ENCODE data around the gene GPS2. TPM values are rescaled to one million over a fixed set of nuclear protein-coding genes. Genes with fewer than 3 reads are reported as not detected.

The GPS2 gene
- total and polyA plus RNA-seq, 10 of the 15 experiments (the other 5 are each of a cell fraction or from before 2014, with no cell fraction given) = 10.2 to 96.4 (median 42.5) TPM

DNA sequence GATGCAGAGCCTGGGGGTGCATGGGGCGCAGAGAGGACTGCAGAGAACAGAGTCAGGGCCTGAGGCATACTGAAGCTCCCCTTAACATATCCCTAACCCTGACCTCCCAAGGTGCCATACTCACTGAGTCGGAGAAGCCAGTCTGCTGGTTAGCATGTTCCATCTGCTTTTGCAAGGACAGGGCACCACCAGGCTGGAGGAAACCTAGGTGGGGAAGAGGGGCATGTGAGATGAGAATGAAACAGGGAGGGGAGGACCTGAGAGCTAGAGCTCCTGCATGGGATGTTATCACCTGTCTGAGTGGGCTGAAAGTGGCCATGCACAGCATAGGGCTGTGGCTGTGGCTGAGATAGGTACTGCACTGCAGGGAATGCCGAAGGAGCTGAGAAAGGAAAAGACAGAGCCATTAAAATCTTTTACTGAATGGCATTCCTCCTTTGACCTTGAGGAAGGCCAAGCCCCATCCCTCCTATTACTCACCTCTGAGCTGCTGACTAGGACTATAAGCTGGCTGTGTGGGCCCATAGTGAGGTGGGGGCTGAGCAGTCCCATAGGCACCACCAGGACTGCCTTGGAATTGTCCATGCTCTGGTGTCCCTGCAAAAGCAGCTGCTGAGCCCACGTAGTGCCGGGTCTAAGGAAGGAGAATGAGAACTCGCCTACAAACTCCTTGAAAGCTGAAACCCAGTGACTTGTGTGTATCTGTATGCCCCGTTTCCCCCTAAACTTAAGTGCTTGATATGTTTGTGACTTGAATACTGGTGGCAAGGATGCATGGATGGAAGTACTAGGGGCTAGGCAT is 1.9 kb downstream of the GPS2 start (continued):
- TF ChIP-seq, protein P1, sequence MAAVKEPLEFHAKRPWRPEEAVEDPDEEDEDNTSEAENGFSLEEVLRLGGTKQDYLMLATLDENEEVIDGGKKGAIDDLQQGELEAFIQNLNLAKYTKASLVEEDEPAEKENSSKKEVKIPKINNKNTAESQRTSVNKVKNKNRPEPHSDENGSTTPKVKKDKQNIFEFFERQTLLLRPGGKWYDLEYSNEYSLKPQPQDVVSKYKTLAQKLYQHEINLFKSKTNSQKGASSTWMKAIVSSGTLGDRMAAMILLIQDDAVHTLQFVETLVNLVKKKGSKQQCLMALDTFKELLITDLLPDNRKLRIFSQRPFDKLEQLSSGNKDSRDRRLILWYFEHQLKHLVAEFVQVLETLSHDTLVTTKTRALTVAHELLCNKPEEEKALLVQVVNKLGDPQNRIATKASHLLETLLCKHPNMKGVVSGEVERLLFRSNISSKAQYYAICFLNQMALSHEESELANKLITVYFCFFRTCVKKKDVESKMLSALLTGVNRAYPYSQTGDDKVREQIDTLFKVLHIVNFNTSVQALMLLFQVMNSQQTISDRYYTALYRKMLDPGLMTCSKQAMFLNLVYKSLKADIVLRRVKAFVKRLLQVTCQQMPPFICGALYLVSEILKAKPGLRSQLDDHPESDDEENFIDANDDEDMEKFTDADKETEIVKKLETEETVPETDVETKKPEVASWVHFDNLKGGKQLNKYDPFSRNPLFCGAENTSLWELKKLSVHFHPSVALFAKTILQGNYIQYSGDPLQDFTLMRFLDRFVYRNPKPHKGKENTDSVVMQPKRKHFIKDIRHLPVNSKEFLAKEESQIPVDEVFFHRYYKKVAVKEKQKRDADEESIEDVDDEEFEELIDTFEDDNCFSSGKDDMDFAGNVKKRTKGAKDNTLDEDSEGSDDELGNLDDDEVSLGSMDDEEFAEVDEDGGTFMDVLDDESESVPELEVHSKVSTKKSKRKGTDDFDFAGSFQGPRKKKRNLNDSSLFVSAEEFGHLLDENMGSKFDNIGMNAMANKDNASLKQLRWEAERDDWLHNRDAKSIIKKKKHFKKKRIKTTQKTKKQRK (IDR thresholded peaks at IDR 0.05; ENCODE audit: low read depth, low read length) = no peak
- TF ChIP-seq, protein P2, sequence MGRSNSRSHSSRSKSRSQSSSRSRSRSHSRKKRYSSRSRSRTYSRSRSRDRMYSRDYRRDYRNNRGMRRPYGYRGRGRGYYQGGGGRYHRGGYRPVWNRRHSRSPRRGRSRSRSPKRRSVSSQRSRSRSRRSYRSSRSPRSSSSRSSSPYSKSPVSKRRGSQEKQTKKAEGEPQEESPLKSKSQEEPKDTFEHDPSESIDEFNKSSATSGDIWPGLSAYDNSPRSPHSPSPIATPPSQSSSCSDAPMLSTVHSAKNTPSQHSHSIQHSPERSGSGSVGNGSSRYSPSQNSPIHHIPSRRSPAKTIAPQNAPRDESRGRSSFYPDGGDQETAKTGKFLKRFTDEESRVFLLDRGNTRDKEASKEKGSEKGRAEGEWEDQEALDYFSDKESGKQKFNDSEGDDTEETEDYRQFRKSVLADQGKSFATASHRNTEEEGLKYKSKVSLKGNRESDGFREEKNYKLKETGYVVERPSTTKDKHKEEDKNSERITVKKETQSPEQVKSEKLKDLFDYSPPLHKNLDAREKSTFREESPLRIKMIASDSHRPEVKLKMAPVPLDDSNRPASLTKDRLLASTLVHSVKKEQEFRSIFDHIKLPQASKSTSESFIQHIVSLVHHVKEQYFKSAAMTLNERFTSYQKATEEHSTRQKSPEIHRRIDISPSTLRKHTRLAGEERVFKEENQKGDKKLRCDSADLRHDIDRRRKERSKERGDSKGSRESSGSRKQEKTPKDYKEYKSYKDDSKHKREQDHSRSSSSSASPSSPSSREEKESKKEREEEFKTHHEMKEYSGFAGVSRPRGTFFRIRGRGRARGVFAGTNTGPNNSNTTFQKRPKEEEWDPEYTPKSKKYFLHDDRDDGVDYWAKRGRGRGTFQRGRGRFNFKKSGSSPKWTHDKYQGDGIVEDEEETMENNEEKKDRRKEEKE (IDR thresholded peaks at IDR 0.05) = no peak
- TF ChIP-seq MYB (IDR thresholded peaks at IDR 0.05; ENCODE audit: borderline replicate concordance, low read depth, low read length) (no peak), TCF7 (IDR thresholded peaks at IDR 0.05; ENCODE audit: borderline replicate concordance) (no peak), NRF1 (conservative IDR thresholded peaks at IDR 0.05; ENCODE audit: low read depth, low read length) (no peak), NFYB (IDR thresholded peaks at IDR 0.05; ENCODE audit: insufficient read depth, low read depth, low read length) (no peak), ZNF207 (IDR thresholded peaks at IDR 0.05; ENCODE audit: borderline replicate concordance) (no peak), FOS (IDR thresholded peaks at IDR 0.05; ENCODE audit: borderline replicate concordance, extremely low read depth, insufficient read length) (no peak)
- TF ChIP-seq, protein P3, sequence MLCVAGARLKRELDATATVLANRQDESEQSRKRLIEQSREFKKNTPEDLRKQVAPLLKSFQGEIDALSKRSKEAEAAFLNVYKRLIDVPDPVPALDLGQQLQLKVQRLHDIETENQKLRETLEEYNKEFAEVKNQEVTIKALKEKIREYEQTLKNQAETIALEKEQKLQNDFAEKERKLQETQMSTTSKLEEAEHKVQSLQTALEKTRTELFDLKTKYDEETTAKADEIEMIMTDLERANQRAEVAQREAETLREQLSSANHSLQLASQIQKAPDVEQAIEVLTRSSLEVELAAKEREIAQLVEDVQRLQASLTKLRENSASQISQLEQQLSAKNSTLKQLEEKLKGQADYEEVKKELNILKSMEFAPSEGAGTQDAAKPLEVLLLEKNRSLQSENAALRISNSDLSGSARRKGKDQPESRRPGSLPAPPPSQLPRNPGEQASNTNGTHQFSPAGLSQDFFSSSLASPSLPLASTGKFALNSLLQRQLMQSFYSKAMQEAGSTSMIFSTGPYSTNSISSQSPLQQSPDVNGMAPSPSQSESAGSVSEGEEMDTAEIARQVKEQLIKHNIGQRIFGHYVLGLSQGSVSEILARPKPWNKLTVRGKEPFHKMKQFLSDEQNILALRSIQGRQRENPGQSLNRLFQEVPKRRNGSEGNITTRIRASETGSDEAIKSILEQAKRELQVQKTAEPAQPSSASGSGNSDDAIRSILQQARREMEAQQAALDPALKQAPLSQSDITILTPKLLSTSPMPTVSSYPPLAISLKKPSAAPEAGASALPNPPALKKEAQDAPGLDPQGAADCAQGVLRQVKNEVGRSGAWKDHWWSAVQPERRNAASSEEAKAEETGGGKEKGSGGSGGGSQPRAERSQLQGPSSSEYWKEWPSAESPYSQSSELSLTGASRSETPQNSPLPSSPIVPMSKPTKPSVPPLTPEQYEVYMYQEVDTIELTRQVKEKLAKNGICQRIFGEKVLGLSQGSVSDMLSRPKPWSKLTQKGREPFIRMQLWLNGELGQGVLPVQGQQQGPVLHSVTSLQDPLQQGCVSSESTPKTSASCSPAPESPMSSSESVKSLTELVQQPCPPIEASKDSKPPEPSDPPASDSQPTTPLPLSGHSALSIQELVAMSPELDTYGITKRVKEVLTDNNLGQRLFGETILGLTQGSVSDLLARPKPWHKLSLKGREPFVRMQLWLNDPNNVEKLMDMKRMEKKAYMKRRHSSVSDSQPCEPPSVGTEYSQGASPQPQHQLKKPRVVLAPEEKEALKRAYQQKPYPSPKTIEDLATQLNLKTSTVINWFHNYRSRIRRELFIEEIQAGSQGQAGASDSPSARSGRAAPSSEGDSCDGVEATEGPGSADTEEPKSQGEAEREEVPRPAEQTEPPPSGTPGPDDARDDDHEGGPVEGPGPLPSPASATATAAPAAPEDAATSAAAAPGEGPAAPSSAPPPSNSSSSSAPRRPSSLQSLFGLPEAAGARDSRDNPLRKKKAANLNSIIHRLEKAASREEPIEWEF (IDR thresholded peaks at IDR 0.05; ENCODE audit: insufficient replicate concordance, low read depth, low read length) = no peak
- TF ChIP-seq, protein P4, sequence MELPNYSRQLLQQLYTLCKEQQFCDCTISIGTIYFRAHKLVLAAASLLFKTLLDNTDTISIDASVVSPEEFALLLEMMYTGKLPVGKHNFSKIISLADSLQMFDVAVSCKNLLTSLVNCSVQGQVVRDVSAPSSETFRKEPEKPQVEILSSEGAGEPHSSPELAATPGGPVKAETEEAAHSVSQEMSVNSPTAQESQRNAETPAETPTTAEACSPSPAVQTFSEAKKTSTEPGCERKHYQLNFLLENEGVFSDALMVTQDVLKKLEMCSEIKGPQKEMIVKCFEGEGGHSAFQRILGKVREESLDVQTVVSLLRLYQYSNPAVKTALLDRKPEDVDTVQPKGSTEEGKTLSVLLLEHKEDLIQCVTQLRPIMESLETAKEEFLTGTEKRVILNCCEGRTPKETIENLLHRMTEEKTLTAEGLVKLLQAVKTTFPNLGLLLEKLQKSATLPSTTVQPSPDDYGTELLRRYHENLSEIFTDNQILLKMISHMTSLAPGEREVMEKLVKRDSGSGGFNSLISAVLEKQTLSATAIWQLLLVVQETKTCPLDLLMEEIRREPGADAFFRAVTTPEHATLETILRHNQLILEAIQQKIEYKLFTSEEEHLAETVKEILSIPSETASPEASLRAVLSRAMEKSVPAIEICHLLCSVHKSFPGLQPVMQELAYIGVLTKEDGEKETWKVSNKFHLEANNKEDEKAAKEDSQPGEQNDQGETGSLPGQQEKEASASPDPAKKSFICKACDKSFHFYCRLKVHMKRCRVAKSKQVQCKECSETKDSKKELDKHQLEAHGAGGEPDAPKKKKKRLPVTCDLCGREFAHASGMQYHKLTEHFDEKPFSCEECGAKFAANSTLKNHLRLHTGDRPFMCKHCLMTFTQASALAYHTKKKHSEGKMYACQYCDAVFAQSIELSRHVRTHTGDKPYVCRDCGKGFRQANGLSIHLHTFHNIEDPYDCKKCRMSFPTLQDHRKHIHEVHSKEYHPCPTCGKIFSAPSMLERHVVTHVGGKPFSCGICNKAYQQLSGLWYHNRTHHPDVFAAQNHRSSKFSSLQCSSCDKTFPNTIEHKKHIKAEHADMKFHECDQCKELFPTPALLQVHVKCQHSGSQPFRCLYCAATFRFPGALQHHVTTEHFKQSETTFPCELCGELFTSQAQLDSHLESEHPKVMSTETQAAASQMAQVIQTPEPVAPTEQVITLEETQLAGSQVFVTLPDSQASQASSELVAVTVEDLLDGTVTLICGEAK (IDR thresholded peaks at IDR 0.05; ENCODE audit: borderline replicate concordance) = no peak

Measured in GM12878 (cell line).